MM.1S (cell line): ENCODE data around the gene HNF1A.

Experiments
- DNase-seq: peaks from one replicate; pipeline ENCODE4 v3.0.0-alpha.2; 2015
- H2AFZ ChIP-seq: fragments of 300-600 bp; sonication (generic); 2 replicates; pipeline ENCODE4 v1.6.0; 2016; ENCODE audit warnings: antibody characterized with exemption, low read length
- H3F3A ChIP-seq: fragments of 300-600 bp; sonication (generic); 2 replicates; pipeline ENCODE4 v1.6.1; 2016; ENCODE audit warnings: mild to moderate bottlenecking, antibody characterized with exemption, low read length, moderate library complexity, mixed read lengths; ENCODE audit not compliant: insufficient read depth
- H3K27ac ChIP-seq: fragments of 300-600 bp; sonication (generic); 2 replicates; pipeline ENCODE4 v1.5.1; 2016; ENCODE audit warnings: mild to moderate bottlenecking, low read length
- H3K27me3 ChIP-seq: fragments of 300-600 bp; sonication (generic); replicated peaks from 2 replicates; pipeline ENCODE4 v1.6.0; 2016; ENCODE audit warnings: low read length; ENCODE audit not compliant: insufficient read depth
- H3K36me3 ChIP-seq: fragments of 300-600 bp; sonication (generic); replicated peaks from 2 replicates; pipeline ENCODE4 v1.6.1; 2016; ENCODE audit warnings: mild to moderate bottlenecking, low read length, mixed read lengths; ENCODE audit not compliant: insufficient read depth
- H3K4me1 ChIP-seq: fragments of 300-600 bp; sonication (generic); 2 replicates; pipeline ENCODE4 v1.6.1; 2016; ENCODE audit warnings: low read length, mixed read lengths
- H3K4me2 ChIP-seq: fragments of 300-600 bp; sonication (generic); 2 replicates; pipeline ENCODE4 v1.6.0; 2016; ENCODE audit warnings: low read depth, low read length
- H3K4me3 ChIP-seq: fragments of 300-600 bp; sonication (generic); 2 replicates; pipeline ENCODE4 v1.5.1; 2016; ENCODE audit warnings: low read length, mixed read lengths
- H3K79me2 ChIP-seq: fragments of 300-600 bp; sonication (generic); 2 replicates; pipeline ENCODE4 v1.6.1; 2016; ENCODE audit warnings: mixed run types, low read length, mixed read lengths
- H3K9ac ChIP-seq: fragments of 300-600 bp; sonication (generic); 2 replicates; pipeline ENCODE4 v1.6.1; 2016; ENCODE audit warnings: low read length, mixed read lengths
- H3K9me2 ChIP-seq: fragments of 300-600 bp; sonication (generic); replicated peaks from 2 replicates; pipeline ENCODE4 v1.6.1; 2016; ENCODE audit warnings: mild to moderate bottlenecking, low read length, mixed read lengths; ENCODE audit not compliant: insufficient read depth
- H3K9me3 ChIP-seq: fragments of 300-600 bp; sonication (generic); replicated peaks from 2 replicates; pipeline ENCODE4 v1.6.1; 2016; ENCODE audit warnings: mild to moderate bottlenecking, low read length, mixed read lengths; ENCODE audit not compliant: insufficient read depth
- H4K20me1 ChIP-seq: fragments of 300-600 bp; sonication (generic); 2 replicates; pipeline ENCODE4 v1.6.1; 2016; ENCODE audit warnings: mild to moderate bottlenecking, low read length, moderate library complexity, mixed read lengths; ENCODE audit not compliant: insufficient read depth
- CTCF ChIP-seq: fragments of 300-600 bp; sonication (generic); IDR thresholded peaks from 2 replicates; pipeline ENCODE4 v1.5.1; 2016; ENCODE audit warnings: antibody characterized with exemption, low read length, mixed read lengths
- EZH2 ChIP-seq: fragments of 300-600 bp; sonication (generic); optimal IDR thresholded peaks from 2 replicates; pipeline ENCODE3; 2017; ENCODE audit warnings: low read depth, mild to moderate bottlenecking, antibody characterized with exemption, low read length, mixed read lengths
- EZH2phosphoT487 ChIP-seq: fragments of 300-600 bp; sonication (generic); IDR thresholded peaks from 2 replicates; pipeline ENCODE4 v1.6.1; 2018; ENCODE audit warnings: antibody characterized with exemption, low read length

Gene HNF1A

GRCh38 chr12:120979220-120979861 is 998 bp downstream of the HNF1A start:
- H3F3A ChIP-seq = no peaks in the 10 kb centered on the region
- no peaks in the 10 kb centered on the region for H3K27me3 ChIP-seq
- H3K9ac ChIP-seq = no peak overlapping the region
- DNase-seq = no peak
- H3K27ac ChIP-seq = no peak overlapping the region
- H3K79me2 ChIP-seq = no peaks in the 10 kb centered on the region
- TF ChIP-seq CTCF (no peak), EZH2 (no peak), EZH2phosphoT487 (no peak)
- H2AFZ ChIP-seq = no peak overlapping the region
- H3K4me1 ChIP-seq = no peaks in the 10 kb centered on the region
- no peaks in the 10 kb centered on the region for H3K9me2 ChIP-seq
- no peak overlapping the region for H3K4me2 ChIP-seq
- H4K20me1 ChIP-seq = no peaks in the 10 kb centered on the region
- H3K9me3 ChIP-seq = no peaks in the 10 kb centered on the region
- no peak overlapping the region for H3K4me3 ChIP-seq
- no peaks in the 10 kb centered on the region for H3K36me3 ChIP-seq

- no peaks in the 10 kb centered on the region for H3K27me3 ChIP-seq
- H3K79me2 ChIP-seq = no peaks in the 10 kb centered on the region
- no peak for DNase-seq
- H4K20me1 ChIP-seq = no peaks in the 10 kb centered on the region
- H3K36me3 ChIP-seq = no peaks in the 10 kb centered on the region
- no peak overlapping the region for H3K27ac ChIP-seq
- no peaks in the 10 kb centered on the region for H3K4me1 ChIP-seq
- H3K9me2 ChIP-seq = no peaks in the 10 kb centered on the region
- no peaks in the 10 kb centered on the region for H3F3A ChIP-seq
- no peak overlapping the region for H2AFZ ChIP-seq
- no peak overlapping the region for H3K4me2 ChIP-seq
- TF ChIP-seq EZH2 (no peak), EZH2phosphoT487 (no peak), CTCF (no peak)
- no peak overlapping the region for H3K9ac ChIP-seq
- no peaks in the 10 kb centered on the region for H3K9me3 ChIP-seq
- H3K4me3 ChIP-seq = no peak overlapping the region
Observed at GRCh38 chr12:120979862-120980696, 1.7 kb downstream of the HNF1A start.

GRCh38 chr12:120980800-120981368 is 2.5 kb downstream of the HNF1A start:
- H3K27ac ChIP-seq = no peak overlapping the region
- H3K9me2 ChIP-seq = no peaks in the 10 kb centered on the region
- H3K9me3 ChIP-seq = no peaks in the 10 kb centered on the region
- no peaks in the 10 kb centered on the region for H3F3A ChIP-seq
- H4K20me1 ChIP-seq = no peaks in the 10 kb centered on the region
- no peaks in the 10 kb centered on the region for H3K27me3 ChIP-seq
- TF ChIP-seq CTCF (no peak), EZH2phosphoT487 (no peak), EZH2 (no peak)
- H2AFZ ChIP-seq = no peak overlapping the region
- no peak for DNase-seq
- H3K9ac ChIP-seq = no peak overlapping the region
- no peak overlapping the region for H3K4me2 ChIP-seq
- no peaks in the 10 kb centered on the region for H3K79me2 ChIP-seq
- H3K36me3 ChIP-seq = no peaks in the 10 kb centered on the region
- H3K4me3 ChIP-seq = no peak overlapping the region
- H3K4me1 ChIP-seq = no peaks in the 10 kb centered on the region
